KOPT-K1 (cell line): ENCODE results near the gene ZFR2.

Experiments used
- H3K27ac ChIP-seq: fragments of 200-600 bp; sonication (generic); 2 replicates; pipeline ENCODE4 v1.5.1; 2016; ENCODE audit warnings: antibody characterized with exemption, mild to moderate bottlenecking, low read depth, low read length; ENCODE audit not compliant: poor library complexity, severe bottlenecking
- H3K36me3 ChIP-seq: fragments of 200-600 bp; sonication (generic); 2 replicates; pipeline ENCODE4 v1.5.1; 2017; ENCODE audit warnings: antibody characterized with exemption, mild to moderate bottlenecking, low read length, moderate library complexity; ENCODE audit not compliant: insufficient read depth
- H3K9me3 ChIP-seq: fragments of 200-600 bp; sonication (generic); 2 replicates; pipeline ENCODE4 v1.5.1; 2017; ENCODE audit warnings: antibody characterized with exemption, low read length, mild to moderate bottlenecking; ENCODE audit not compliant: insufficient read depth, poor library complexity, severe bottlenecking

The ZFR2 gene

DNA sequence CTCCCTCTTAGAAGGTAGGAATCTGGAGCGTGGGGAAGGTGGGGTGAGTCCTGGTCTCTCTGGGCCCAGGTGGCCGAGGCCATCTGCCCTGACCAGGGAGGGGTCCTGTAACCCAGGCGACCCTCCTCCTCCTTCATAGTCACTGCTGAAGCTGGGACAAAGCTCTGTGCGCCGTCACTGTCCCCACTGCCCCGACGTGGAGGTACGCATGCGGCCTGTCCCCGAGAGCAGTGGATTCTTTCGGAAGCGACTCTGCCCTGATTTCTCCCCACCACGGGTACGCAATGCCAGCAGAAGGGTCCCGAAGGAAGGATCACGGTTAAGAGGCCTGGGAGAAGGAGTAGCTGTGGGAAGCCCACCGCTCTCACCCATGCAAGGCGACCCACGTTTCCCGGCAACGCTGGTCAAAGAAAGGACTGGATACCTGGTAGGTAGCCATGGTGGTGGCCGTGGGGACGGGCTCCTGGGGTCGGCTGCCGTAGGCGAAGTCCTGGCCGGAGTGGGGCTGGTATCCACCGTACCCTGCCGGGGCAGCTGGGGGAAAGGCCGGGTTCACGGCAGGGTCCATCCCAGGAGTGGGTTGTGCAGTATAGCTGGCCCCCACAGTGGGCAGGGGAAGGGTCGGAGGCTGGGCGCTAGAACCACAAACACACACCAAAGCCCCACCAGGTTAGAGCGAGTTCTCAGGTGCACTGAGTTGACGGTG, 34.3 kb downstream of the ZFR2 start:
- Histone ChIP-seq H3K27ac (no peak overlapping the region), H3K36me3 (no peaks in the 10 kb centered on the region), H3K9me3 (peaks cover 13% of the 10 kb centered on the region)

DNA sequence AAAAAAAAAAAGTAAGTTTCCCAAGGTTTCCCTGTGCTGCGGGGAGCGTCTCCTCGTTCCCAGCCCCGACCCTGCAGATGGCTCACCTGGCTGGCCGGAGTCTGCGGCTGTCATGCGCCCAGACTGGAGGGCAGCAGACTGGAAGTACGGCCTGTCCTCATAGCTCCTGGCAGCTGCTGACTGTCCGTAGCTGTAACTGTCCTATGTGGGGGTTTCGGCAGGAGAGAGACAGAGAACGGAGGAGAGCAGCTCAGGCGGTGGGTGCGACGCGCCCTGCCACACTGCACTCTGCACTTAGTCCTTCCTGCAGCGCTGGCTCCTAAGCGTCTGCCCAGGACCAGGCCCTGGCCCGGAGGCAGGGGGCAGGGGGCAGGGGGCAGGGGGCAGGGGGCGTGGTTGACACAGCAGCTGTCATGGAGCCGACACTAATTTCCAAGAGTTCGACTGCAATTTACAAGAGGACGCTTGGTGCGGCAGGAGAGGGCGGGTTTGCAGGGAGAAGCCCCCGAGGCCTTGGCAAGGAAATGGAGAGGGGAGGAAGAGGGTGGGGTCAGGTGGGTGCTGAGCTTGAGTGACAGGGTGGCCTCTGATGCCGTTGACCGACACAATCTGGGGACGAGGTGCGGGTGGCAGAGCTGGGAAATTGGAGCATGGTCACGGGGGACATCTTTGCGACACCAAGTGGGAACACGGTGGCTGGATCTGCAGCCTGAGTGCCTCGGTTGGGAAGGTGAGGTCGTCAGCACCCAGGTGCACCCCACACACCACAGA, 35.1 kb downstream of the ZFR2 start:
- H3K36me3 ChIP-seq = no peaks in the 10 kb centered on the region
- H3K27ac ChIP-seq = no peak overlapping the region
- peaks cover 13% of the 10 kb centered on the region for H3K9me3 ChIP-seq

DNA sequence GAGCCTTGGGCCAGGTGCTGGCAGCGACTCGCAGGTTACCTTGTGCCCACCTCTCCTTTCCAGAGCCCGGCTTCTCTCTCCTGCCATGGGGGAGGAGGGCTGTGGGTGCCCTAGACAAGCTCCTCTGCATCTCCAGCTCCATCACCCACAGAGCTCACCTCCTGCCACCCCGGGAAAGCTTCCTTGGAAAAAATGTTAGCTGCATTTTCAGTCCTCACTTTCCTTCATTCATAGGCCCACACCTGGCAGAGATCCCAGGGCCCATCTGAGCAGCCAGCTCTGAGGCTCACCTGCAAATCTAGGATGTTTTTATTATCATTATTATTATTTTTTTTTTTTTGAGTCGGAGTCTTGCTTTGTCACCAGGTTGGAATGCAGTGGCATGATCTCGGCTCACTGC, 36.8 kb downstream of the ZFR2 start:
- H3K9me3 ChIP-seq = peaks cover under 1% of the 10 kb centered on the region
- H3K27ac ChIP-seq = no peak overlapping the region
- no peaks in the 10 kb centered on the region for H3K36me3 ChIP-seq

GRCh38 chr19:3831601-3832000, 37.2 kb downstream of the ZFR2 start:
- Histone ChIP-seq H3K27ac (no peak overlapping the region), H3K9me3 (no peaks in the 10 kb centered on the region), H3K36me3 (no peaks in the 10 kb centered on the region)

DNA sequence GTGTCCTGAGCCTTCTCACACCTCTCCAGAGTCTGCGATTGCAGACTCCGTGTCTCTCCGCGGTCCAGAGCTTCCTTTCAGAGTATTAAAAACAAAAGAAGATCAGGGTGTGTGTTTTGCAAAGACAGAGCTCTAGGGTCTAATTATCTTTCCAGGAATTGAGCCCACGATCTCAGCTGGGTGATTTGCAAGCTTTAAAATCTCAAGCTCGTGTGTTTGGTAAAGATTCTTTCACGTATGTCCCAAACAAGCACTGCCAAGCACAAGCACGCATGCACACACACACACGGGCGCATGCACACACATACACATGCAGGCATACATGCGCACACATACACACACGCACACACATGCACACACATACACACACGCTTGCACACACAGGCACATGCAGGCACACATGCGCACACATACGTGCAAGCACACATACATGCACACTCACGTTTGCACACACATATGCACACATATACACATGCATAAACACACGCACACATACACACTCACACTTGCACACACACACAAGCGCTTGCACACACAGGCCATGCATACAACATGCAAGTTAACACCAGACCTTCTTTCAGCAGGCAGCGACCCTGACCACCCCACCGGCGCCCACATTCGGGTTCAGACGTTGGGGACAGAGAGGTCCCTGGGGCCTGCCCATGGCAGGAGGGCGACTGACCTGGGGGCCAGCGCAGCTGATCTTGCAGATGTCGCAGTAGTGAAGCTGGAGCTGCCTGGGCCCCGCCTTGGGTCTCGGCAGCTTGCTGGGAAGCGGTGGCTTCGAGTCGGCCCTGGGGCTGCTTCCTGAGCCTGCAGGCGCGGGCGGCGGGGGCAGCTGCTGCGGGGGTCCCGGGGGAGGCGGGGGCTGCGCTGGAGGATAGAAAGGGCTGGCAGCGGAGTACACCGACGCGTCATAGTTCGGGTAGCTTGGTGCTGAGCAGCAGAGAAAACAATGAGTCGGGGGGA, 37.9 kb downstream of the ZFR2 start:
- no peak overlapping the region for H3K27ac ChIP-seq
- no peaks in the 10 kb centered on the region for H3K36me3 ChIP-seq
- no peaks in the 10 kb centered on the region for H3K9me3 ChIP-seq

GRCh38 chr19:3827306-3827705, 41.5 kb downstream of the ZFR2 start:
- Histone ChIP-seq H3K9me3 (no peaks in the 10 kb centered on the region), H3K36me3 (no peaks in the 10 kb centered on the region), H3K27ac (no peak overlapping the region)

- H3K36me3 ChIP-seq = no peaks in the 10 kb centered on the region
- no peak overlapping the region for H3K27ac ChIP-seq
- no peaks in the 10 kb centered on the region for H3K9me3 ChIP-seq
Observed at GRCh38 chr19:3826163-3826562, 42.7 kb downstream of the ZFR2 start.

DNA sequence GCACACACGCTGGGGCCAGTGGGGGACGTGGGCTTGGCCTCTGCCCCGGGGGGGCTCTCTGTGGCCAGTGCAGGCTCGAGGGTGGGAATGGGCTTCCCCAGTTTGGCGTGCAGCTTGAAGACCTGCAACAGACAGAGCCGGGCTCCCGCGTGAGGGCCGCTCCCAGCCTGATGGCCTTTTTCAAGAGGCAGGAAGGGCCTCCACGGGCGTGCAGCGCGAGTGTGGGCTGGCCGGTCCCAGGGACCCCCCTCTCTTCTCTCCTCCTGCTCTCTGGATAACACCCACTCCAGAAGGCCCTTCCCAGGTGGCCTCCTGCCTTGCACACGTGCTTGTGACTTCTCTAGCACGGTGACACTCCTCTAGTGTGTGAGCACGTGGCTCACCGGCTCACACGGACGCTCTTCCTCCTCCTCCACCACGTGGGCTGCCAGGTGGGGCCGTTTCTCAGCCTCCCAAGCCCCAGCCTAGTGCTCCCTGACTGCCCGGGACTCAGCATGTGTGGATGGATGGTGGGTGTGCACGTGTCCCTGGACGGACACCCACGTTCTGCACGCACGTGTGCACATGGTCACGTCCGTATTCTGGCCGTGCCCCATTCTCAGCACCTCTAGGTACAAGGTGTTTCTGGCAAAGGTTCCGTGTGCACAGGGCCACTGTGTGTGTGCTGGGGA, 43.4 kb downstream of the ZFR2 start:
- no peaks in the 10 kb centered on the region for H3K36me3 ChIP-seq
- no peaks in the 10 kb centered on the region for H3K9me3 ChIP-seq
- H3K27ac ChIP-seq = no peak overlapping the region

DNA sequence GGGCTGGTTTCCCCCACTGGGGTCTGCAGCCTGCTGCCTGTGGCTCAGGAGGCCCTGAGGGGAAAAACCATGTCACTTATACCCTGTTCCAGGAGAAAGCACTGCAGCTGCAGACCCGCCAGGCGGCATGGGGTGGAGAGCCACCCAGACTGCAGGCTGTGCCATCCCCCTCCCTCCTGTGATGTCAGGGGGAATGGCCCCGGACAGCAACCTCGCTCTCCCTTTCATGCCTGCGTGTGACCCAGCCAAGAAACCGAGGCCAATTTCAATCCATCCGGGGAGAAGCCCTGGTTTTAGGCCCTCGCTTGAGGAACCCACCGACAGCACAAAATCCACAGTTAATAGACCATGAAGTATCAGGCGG, 45.5 kb downstream of the ZFR2 start:
- no peaks in the 10 kb centered on the region for H3K9me3 ChIP-seq
- no peak overlapping the region for H3K27ac ChIP-seq
- no peaks in the 10 kb centered on the region for H3K36me3 ChIP-seq

- H3K27ac ChIP-seq = no peak overlapping the region
- no peaks in the 10 kb centered on the region for H3K9me3 ChIP-seq
- H3K36me3 ChIP-seq = no peaks in the 10 kb centered on the region
Observed at GRCh38 chr19:3822683-3823349, 46.0 kb downstream of the ZFR2 start.

DNA sequence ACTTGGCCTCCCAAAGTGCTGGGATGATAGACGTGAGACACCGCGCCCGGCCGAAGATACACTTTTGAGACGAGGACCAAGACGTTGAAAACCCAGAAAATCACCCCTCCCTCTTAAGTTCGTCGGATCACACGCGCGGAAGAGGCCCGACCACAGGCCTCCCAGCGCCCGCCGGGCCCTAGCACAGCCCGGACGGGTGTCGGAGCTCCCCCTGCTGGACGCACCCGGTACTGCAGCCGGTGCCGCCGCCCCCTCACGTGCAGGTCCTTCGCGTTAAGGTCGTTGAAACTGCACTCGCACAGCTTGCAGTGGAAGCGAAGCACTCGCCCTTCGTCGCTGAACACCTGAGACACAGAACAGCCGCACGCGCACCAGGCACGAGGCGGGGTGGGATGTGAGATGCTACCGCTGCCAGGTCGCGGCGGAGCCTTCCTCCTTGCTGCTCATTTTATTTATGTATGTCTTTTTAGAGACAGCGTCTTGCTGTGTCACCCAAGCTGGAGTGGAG, 46.9 kb downstream of the ZFR2 start:
- Histone ChIP-seq H3K9me3 (no peaks in the 10 kb centered on the region), H3K27ac (no peak overlapping the region), H3K36me3 (no peaks in the 10 kb centered on the region)

- no peak overlapping the region for H3K27ac ChIP-seq
Observed at GRCh38 chr19:3821156-3821555, 47.7 kb downstream of the ZFR2 start.

DNA sequence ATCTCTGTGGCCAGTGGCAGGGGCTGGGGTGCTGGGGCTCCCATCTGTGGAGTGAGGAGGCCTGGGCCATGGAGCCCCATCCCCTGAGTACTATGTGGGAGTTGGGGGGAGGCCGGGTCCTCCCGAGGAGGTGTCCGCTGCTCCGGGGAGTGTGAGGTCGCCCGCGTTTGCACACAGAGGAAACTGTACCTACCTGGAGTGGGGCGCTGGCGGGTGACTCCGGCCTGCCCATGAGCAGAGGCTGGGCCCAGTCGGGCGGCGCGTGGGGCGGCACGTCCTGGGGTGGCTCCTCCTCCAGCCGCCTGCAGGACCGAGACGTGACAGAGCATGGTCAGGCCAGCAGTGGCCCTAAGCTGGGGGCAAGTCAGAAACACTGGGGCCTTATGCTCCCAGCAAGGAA, 48.8 kb downstream of the ZFR2 start:
- Histone ChIP-seq H3K9me3 (no peaks in the 10 kb centered on the region), H3K27ac (no peak overlapping the region), H3K36me3 (no peaks in the 10 kb centered on the region)

More at GRCh38 chr19:3821156-3821555, 47.7 kb downstream of the ZFR2 start:
- Histone ChIP-seq H3K9me3 (no peaks in the 10 kb centered on the region), H3K36me3 (no peaks in the 10 kb centered on the region)

GRCh38 chr19:3818918-3819317, 49.9 kb downstream of the ZFR2 start:
- H3K36me3 ChIP-seq = no peaks in the 10 kb centered on the region
- no peaks in the 10 kb centered on the region for H3K9me3 ChIP-seq
- H3K27ac ChIP-seq = no peak overlapping the region
